GM12878 (cell line): ENCODE measurements around the gene GADL1. TPM values are rescaled to one million over a fixed set of nuclear protein-coding genes. Genes with fewer than 3 reads are reported as not detected.

ENCODE experiments used
- ATAC-seq: fragments of 200-7000 bp; cut with Tn5 transposase; 3 replicates; pipeline ENCODE4 v1.9.1; 2020; ENCODE audit warnings: mild to moderate bottlenecking, moderate library complexity
- BruUV-seq: library from RNA; stranded (reverse); fragments of 400-500 nt; replicated peaks from 2 replicates; lab custom pipeline; 2021; lab: Mats Ljungman, UMichigan
- CTCF ChIA-PET: fragments of 300-600 bp; sonication (Branson Sonifier 250); formaldehyde crosslinking; extraction: SDS; loops from one replicate; lab custom pipeline; 2021; ENCODE audit warnings: inconsistent platforms; lab: Yijun Ruan, JAX
- POLR2A ChIA-PET: fragments of 350-600 bp; formaldehyde crosslinking; extraction: SDS; loops from one replicate; lab custom pipeline; 2021; ENCODE audit warnings: inconsistent platforms; lab: Charles Lee
- RAD21 ChIA-PET: fragments of 300-600 bp; sonication (Branson Sonifier 250); formaldehyde crosslinking; loops from one replicate; lab custom pipeline; 2023; ENCODE audit warnings: antibody characterized with exemption; ENCODE audit not compliant: unreplicated experiment; lab: Charles Lee
- SMC1A ChIA-PET: fragments of 300-600 bp; sonication (Branson Sonifier 250); formaldehyde crosslinking; loops from one replicate; lab custom pipeline; 2023; ENCODE audit not compliant: unreplicated experiment, uncharacterized antibody; lab: Charles Lee
- DNase-seq: peaks from one replicate; pipeline ENCODE4 v3.0.0-alpha.2; 2011; ENCODE audit warnings: low read depth, low spot score
- FAIRE-seq: peaks from 3 replicates; lab custom pipeline; 2011; peaks lifted over from hg19 to GRCh38; lab: Jason Lieb, UNC
- H2AFZ ChIP-seq: 2 replicates; pipeline ENCODE4 v1.6.0; 2011; ENCODE audit warnings: low read depth, low read length, control low read depth; ENCODE audit not compliant: control insufficient read depth
- H3K27ac ChIP-seq: 2 replicates; pipeline ENCODE4 v1.5.1; 2011; ENCODE audit warnings: control low read depth; ENCODE audit not compliant: control insufficient read depth, insufficient read depth
- H3K27me3 ChIP-seq, 2 experiments: replicated peaks in 1 of 2; 2 replicates each; pipeline versions ENCODE4 v1.6.0 to v1.6.1; 2011; ENCODE audit warnings: low read length in 1 of 2; ENCODE audit not compliant: control insufficient read depth in 2 of 2, insufficient read depth in 2 of 2
- H3K36me3 ChIP-seq, 2 experiments: 2 replicates each; pipeline ENCODE4 v1.5.1; 2011; ENCODE audit warnings: low read length in 1 of 2; ENCODE audit not compliant: control insufficient read depth in 2 of 2, insufficient read depth in 2 of 2
- H3K4me1 ChIP-seq: 2 replicates; pipeline ENCODE4 v1.6.1; 2011; ENCODE audit warnings: mild to moderate bottlenecking, low read length, moderate library complexity, mixed read lengths; ENCODE audit not compliant: control insufficient read depth, insufficient read depth
- H3K4me2 ChIP-seq: 2 replicates; pipeline ENCODE4 v1.6.0; 2011; ENCODE audit warnings: control low read depth; ENCODE audit not compliant: control insufficient read depth, insufficient read depth
- H3K4me3 ChIP-seq: fragments of 200-600 bp; sonication (generic); 2 replicates; pipeline ENCODE4 v1.5.1; 2016
- H3K79me2 ChIP-seq: 2 replicates; pipeline ENCODE4 v1.6.0; 2011; ENCODE audit warnings: low read length; ENCODE audit not compliant: control insufficient read depth, insufficient read depth
- H3K9ac ChIP-seq: 2 replicates; pipeline ENCODE4 v1.8.0; 2011; ENCODE audit warnings: low read length, control low read depth, mixed read lengths; ENCODE audit not compliant: control insufficient read depth, insufficient read depth
- H3K9me3 ChIP-seq: replicated peaks from 3 replicates; pipeline ENCODE4 v1.5.1; 2011; ENCODE audit warnings: mild to moderate bottlenecking, low read length; ENCODE audit not compliant: control insufficient read depth, insufficient read depth
- H4K20me1 ChIP-seq: 2 replicates; pipeline ENCODE4 v1.6.0; 2011; ENCODE audit not compliant: control insufficient read depth, insufficient read depth
- CHD4 ChIP-seq: fragments of 200-600 bp; sonication (generic); IDR thresholded peaks from 2 replicates; pipeline ENCODE4 v1.6.1; 2016; ENCODE audit warnings: mild to moderate bottlenecking
- ETV6 ChIP-seq, 2 experiments: fragments of 450-650 bp in 1 of 2; IDR thresholded peaks in 1 of 2; conservative IDR thresholded peaks in 1 of 2; 2 replicates each; pipeline ENCODE4 v1.6.1; 2014; ENCODE audit warnings: antibody characterized with exemption in 1 of 2, borderline replicate concordance in 1 of 2, low read depth in 1 of 2, mild to moderate bottlenecking in 1 of 2, moderate library complexity in 1 of 2
- FOXK2 ChIP-seq: fragments of 450-650 bp; IDR thresholded peaks from 2 replicates; pipeline ENCODE4 v1.6.1; 2017; ENCODE audit warnings: mild to moderate bottlenecking, moderate library complexity
- HDGF ChIP-seq: fragments of 450-650 bp; IDR thresholded peaks from 2 replicates; pipeline ENCODE4 v1.6.1; 2016; ENCODE audit warnings: antibody characterized with exemption
- JUNB ChIP-seq: IDR thresholded peaks from 2 replicates; pipeline ENCODE4 v1.6.1; 2016; ENCODE audit warnings: antibody characterized with exemption, mild to moderate bottlenecking
- JUND ChIP-seq: IDR thresholded peaks from 2 replicates; pipeline ENCODE4 v1.6.1; 2012; ENCODE audit warnings: low read depth, mild to moderate bottlenecking, low read length, improper control_type of control experiment, moderate library complexity
- MEF2A ChIP-seq: IDR thresholded peaks from 2 replicates; pipeline ENCODE4 v1.6.1; 2011; ENCODE audit warnings: low read depth, mild to moderate bottlenecking, low read length, moderate library complexity; ENCODE audit not compliant: insufficient read depth
- MTA3 ChIP-seq: IDR thresholded peaks from 2 replicates; pipeline ENCODE4 v1.6.1; 2012; ENCODE audit warnings: low read length, inconsistent platforms, borderline replicate concordance
- RUNX3 ChIP-seq: IDR thresholded peaks from 2 replicates; pipeline ENCODE4 v1.6.1; 2012; ENCODE audit warnings: low read length, inconsistent platforms
- SUPT20H ChIP-seq: IDR thresholded peaks from 2 replicates; pipeline ENCODE4 v1.6.1; 2011; ENCODE audit warnings: low read depth, mild to moderate bottlenecking, low read length, moderate library complexity, borderline replicate concordance; ENCODE audit not compliant: control insufficient read depth
- ZNF384 ChIP-seq: IDR thresholded peaks from 2 replicates; pipeline ENCODE4 v1.6.1; 2012; ENCODE audit warnings: low read depth, mild to moderate bottlenecking, low read length, improper control_type of control experiment, borderline replicate concordance
- ZNF622 ChIP-seq: fragments of 450-650 bp; IDR thresholded peaks from 2 replicates; pipeline ENCODE4 v1.6.1; 2017; ENCODE audit warnings: mild to moderate bottlenecking, inconsistent platforms
- ZZZ3 ChIP-seq: IDR thresholded peaks from 2 replicates; pipeline ENCODE4 v1.6.1; 2011; ENCODE audit warnings: low read depth; ENCODE audit not compliant: control insufficient read depth, insufficient read length
- WGBS: methylation state at CpG from one replicate; pipeline ENCODE4 v1.1.6; 2016; ENCODE audit warnings: low lambda C conversion rate; ENCODE audit not compliant: insufficient replicate concordance, insufficient coverage; ENCODE audit errors: missing lambda C conversion rate; 5-methylcytosine and 5-hydroxymethylcytosine counted together
- in situ Hi-C: fragments of 300-500 bp; cut with MboI; formaldehyde crosslinking; loops from 9 replicates; pipeline ENCODE4 v1.14.3; 2018; ENCODE audit warnings: mixed read lengths
- intact Hi-C: fragments of 100-400 bp; cut with micrococcal nuclease; formaldehyde crosslinking; loops from one replicate; pipeline ENCODE4 v1.14.2; 2022; ENCODE audit not compliant: unreplicated experiment
- polyA plus RNA-seq, 11 experiments: library from polyadenylated mRNA; depleted of rRNA in 4 of 11; unstranded in 6 of 11; stranded (reverse) in 5 of 11; fragments of >200 nt; fragmentation: Nextera tagmentation in 4 of 11; fragmentation: Illumina TruSeq in 1 of 11; extraction: Ambion mirVana in 4 of 11; extraction: Trizol in 1 of 11; gene quantifications; 1 replicate in 1 of 11; 2 replicates in 10 of 11; pipeline versions ENCODE4 v1.2.1 to v1.2.3, GENCODE V29; 2011 to 2016; ENCODE audit warnings: inconsistent platforms in 2 of 11, missing spikeins in 2 of 11, low read depth in 1 of 11
- total RNA-seq, 4 experiments: library from RNA; depleted of rRNA in 3 of 4; stranded (reverse); fragments of >200 nt in 3 of 4; fragmentation: Illumina TruSeq in 1 of 4; extraction: Trizol in 1 of 4; gene quantifications; 2 replicates each; pipeline versions ENCODE4 v1.2.1 to v1.2.3, GENCODE V29; 2013 to 2021
- TF ChIP-seq, protein P1 (sequence below): IDR thresholded peaks from 2 replicates; pipeline ENCODE4 v1.6.1; 2012; ENCODE audit warnings: low read length, inconsistent platforms
- TF ChIP-seq, protein P2 (sequence below): IDR thresholded peaks from 2 replicates; pipeline ENCODE4 v1.6.1; 2012; ENCODE audit warnings: low read depth, low read length, improper control_type of control experiment
- TF ChIP-seq, protein P3 (sequence below): fragments of 450-650 bp; formaldehyde crosslinking; IDR thresholded peaks from 2 replicates; pipeline ENCODE4 v1.4.0; 2020; ENCODE audit warnings: mild to moderate bottlenecking, moderate library complexity

The GADL1 gene
- total and polyA plus RNA-seq, 10 of the 15 experiments (the other 5 are each of a cell fraction or from before 2014, with no cell fraction given), result 0.04 TPM; not detected in 9

DNA sequence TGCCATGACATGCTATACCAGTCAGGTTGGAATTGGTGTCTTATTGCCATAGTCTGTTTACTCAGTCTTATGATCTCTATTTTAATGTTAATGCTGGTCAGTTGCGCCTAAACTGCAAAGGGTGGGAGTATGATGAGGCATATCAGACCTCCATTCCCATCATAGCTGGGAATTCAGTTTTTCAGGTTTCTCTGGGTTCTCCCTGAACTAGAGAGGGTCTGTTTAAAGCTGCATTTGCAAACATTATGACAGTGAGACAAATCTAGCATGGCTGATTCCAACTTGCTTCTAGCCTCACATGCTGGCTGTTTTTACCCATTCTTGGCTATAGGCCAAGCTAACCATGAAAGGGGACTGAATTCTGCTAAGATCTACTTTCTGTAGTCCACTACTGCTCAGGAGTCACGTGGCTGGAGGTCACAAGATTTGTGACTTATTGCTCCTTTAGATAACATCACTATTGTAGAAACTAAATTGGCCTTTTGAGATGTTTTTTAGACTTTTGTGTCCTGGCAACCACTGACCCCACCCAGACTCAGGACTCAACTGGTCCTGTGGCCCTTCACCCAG lies 191.5 kb downstream of the GADL1 start:
- ATAC-seq (no peak), FAIRE-seq (no peak), DNase-seq (no peak)
- intact Hi-C loops (no loop called here), in situ Hi-C loops (no loop called here)
- Histone ChIP-seq H3K4me1 (no peaks in the 10 kb centered on the region), H3K4me3 (no peak overlapping the region), H3K36me3 (no peaks in the 10 kb centered on the region), H3K4me2 (no peak overlapping the region), H4K20me1 (no peaks in the 10 kb centered on the region), H3K9me3 (no peaks in the 10 kb centered on the region), H3K27me3 (no peaks in the 10 kb centered on the region), H3K79me2 (no peaks in the 10 kb centered on the region), H3K9ac (no peak overlapping the region), H2AFZ (no peak overlapping the region), H3K27ac (no peak overlapping the region)
- BruUV-seq, result no TSS peak
- SMC1A ChIA-PET, result no interaction called here
- RAD21 ChIA-PET, result no interaction called here
- 42% methylated on average over 2 of the region's 2 CpGs for WGBS
- POLR2A ChIA-PET, result no interaction called here
- TF ChIP-seq SUPT20H (no peak), HDGF (no peak), JUND (no peak), JUNB (no peak), MTA3 (no peak), ZNF622 (no peak), CHD4 (no peak), RUNX3 (no peak), ETV6 (conservative IDR thresholded peaks at IDR 0.05 in 1 of 2, IDR thresholded peaks at IDR 0.05 in 1 of 2; ENCODE audit: borderline replicate concordance in 1 of 2, low read depth in 1 of 2) (no peak), ZNF384 (no peak), FOXK2 (no peak), ZZZ3 (no peak), MEF2A (no peak)
- TF ChIP-seq, protein P1, sequence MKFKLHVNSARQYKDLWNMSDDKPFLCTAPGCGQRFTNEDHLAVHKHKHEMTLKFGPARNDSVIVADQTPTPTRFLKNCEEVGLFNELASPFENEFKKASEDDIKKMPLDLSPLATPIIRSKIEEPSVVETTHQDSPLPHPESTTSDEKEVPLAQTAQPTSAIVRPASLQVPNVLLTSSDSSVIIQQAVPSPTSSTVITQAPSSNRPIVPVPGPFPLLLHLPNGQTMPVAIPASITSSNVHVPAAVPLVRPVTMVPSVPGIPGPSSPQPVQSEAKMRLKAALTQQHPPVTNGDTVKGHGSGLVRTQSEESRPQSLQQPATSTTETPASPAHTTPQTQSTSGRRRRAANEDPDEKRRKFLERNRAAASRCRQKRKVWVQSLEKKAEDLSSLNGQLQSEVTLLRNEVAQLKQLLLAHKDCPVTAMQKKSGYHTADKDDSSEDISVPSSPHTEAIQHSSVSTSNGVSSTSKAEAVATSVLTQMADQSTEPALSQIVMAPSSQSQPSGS, result no peak
- TF ChIP-seq, protein P2, sequence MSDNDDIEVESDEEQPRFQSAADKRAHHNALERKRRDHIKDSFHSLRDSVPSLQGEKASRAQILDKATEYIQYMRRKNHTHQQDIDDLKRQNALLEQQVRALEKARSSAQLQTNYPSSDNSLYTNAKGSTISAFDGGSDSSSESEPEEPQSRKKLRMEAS, result no peak
- TF ChIP-seq, protein P3, sequence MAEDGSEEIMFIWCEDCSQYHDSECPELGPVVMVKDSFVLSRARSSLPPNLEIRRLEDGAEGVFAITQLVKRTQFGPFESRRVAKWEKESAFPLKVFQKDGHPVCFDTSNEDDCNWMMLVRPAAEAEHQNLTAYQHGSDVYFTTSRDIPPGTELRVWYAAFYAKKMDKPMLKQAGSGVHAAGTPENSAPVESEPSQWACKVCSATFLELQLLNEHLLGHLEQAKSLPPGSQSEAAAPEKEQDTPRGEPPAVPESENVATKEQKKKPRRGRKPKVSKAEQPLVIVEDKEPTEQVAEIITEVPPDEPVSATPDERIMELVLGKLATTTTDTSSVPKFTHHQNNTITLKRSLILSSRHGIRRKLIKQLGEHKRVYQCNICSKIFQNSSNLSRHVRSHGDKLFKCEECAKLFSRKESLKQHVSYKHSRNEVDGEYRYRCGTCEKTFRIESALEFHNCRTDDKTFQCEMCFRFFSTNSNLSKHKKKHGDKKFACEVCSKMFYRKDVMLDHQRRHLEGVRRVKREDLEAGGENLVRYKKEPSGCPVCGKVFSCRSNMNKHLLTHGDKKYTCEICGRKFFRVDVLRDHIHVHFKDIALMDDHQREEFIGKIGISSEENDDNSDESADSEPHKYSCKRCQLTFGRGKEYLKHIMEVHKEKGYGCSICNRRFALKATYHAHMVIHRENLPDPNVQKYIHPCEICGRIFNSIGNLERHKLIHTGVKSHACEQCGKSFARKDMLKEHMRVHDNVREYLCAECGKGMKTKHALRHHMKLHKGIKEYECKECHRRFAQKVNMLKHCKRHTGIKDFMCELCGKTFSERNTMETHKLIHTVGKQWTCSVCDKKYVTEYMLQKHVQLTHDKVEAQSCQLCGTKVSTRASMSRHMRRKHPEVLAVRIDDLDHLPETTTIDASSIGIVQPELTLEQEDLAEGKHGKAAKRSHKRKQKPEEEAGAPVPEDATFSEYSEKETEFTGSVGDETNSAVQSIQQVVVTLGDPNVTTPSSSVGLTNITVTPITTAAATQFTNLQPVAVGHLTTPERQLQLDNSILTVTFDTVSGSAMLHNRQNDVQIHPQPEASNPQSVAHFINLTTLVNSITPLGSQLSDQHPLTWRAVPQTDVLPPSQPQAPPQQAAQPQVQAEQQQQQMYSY (CRISPR knock-in tag), result no peak
- CTCF ChIA-PET, result interaction anchor here (1.0 to 1.4 kb wide), 2 partner anchors 8 to 9 kb away, joined by 3 read pairs; no protein-coding TSS in a partner anchor
